Psoas muscle (tissue), 8 donors: Measurements from ENCODE around the gene MTERF1. TPM values are rescaled to one million over a fixed set of nuclear protein-coding genes. Genes with fewer than 3 reads are reported as not detected.

ENCODE experiments used
- ATAC-seq, 4 donors: fragments of 200-7000 bp; cut with Tn5 transposase; one replicate each; pipeline ENCODE4 v1.9.1; 2020; ENCODE audit warnings: moderate library complexity in 3 of 4, mild to moderate bottlenecking in 2 of 4
- DNase-seq, 2 donors: peaks; one replicate each; pipeline ENCODE4 v3.0.0-alpha.2; 2020
- H3K27ac ChIP-seq: fragments of 200-600 bp; one replicate; pipeline ENCODE4 v1.8.0; 2022
- H3K27me3 ChIP-seq, 3 donors: fragments of 200-600 bp in 1 of 3; one replicate each; pipeline versions ENCODE4 v1.6.1 to v1.8.0; 2013 to 2022; ENCODE audit warnings: low read length in 2 of 3, mild to moderate bottlenecking in 2 of 3, moderate library complexity in 1 of 3; ENCODE audit not compliant: insufficient read depth in 3 of 3
- H3K36me3 ChIP-seq, 2 donors: fragments of 200-600 bp in 1 of 2; one replicate each; pipeline versions ENCODE4 v1.6.1 to v1.8.0; 2013 to 2022; ENCODE audit warnings: low read depth in 1 of 2, mild to moderate bottlenecking in 1 of 2, moderate library complexity in 1 of 2; ENCODE audit not compliant: insufficient read depth in 1 of 2
- H3K4me1 ChIP-seq: fragments of 200-600 bp; one replicate; pipeline ENCODE4 v1.8.0; 2022
- H3K4me3 ChIP-seq: fragments of 200-600 bp; one replicate; pipeline ENCODE4 v1.8.0; 2022; ENCODE audit warnings: mild to moderate bottlenecking
- H3K9me3 ChIP-seq: fragments of 200-600 bp; one replicate; pipeline ENCODE4 v1.8.0; 2022
- WGBS, 3 donors: extraction: QIAGEN DNeasy Blood & Tissue Kit; methylation state at CpG; one replicate each; pipeline versions ENCODE4 v1.1.6 to v1.1.7; 2013; 5-methylcytosine and 5-hydroxymethylcytosine counted together
- intact Hi-C, 2 donors: fragments of 100-400 bp; cut with DNase I; formaldehyde crosslinking; loops; one replicate each; pipeline versions ENCODE4 v1.11.0 to v1.14.2; 2022
- polyA plus RNA-seq, 3 donors: library from polyadenylated mRNA; stranded (reverse); fragments of 200-250 nt; gene quantifications; one replicate each; pipeline ENCODE4 v1.2.3, GENCODE V29; 2013
- total RNA-seq, 4 donors: library from RNA; stranded (reverse); fragmentation: NEBNext Ultra II Directional in 2 of 4; extraction: Animal tissue kit (Norgen Biotek cat#: 25700) in 2 of 4; gene quantifications; one replicate each; pipeline versions ENCODE4 v1.2.1 to v1.2.4, GENCODE V29; 2021 to 2023
- TF ChIP-seq, protein P1 (sequence below): fragments of 200-600 bp; IDR thresholded peaks from one replicate; pipeline ENCODE4 v1.8.0; 2022; ENCODE audit warnings: antibody characterized with exemption
- donor health status: healthy with polysubstance abuse.
- donor health status: DM: no; HTN: no; CAD: no; lungs with moderate emphysema.
- donor health status: Bipolar disorder and iron deficiency.
- donor health status: healthy.
- donor health status: DM: yes; HTN: yes; CAD: no.
- donor health status: DM: no; HTN: no; CAD: no.
- donor health status: DM: no; HTN: no; CAD: no.
- donor health status: DM: yes; HTN: yes; CAD: no.

MTERF1 gene
- total and polyA plus RNA-seq, 7 donors: 5.0 to 18.2 (median 7.1) TPM

DNA sequence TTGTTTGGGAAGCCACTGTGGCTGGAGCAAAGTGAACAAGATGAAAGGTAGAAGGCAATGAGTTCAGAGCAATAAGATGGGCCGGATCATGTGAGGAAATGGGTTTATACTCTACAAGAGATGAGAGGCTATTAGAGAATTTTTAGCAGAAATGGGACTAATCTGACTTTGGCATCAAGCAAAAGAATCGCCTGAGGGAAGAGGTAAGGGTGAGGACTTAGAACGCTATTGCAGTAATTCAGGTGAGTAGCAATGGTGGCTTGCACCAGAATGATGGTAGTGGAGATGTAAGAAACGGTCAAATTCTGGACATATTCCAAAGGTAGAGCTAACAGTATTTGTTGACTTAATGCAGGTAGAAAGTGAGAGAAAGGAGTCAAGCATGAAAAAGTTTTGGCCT is 30.6 kb upstream of the MTERF1 start:
- no peak for ATAC-seq
- DNase-seq: no peak
- Histone ChIP-seq H3K27me3 (no peaks in the 10 kb centered on the region), H3K4me3 (no peak overlapping the region), H3K36me3 (no peaks in the 10 kb centered on the region), H3K27ac (no peak overlapping the region), H3K4me1 (no peaks in the 10 kb centered on the region), H3K9me3 (no peaks in the 10 kb centered on the region)
- intact Hi-C loops: no loop called here
- WGBS, 3 donors: 90 to 93% (median 90%) methylated on average over 4 of the region's 4 CpGs
- TF ChIP-seq, protein P1, sequence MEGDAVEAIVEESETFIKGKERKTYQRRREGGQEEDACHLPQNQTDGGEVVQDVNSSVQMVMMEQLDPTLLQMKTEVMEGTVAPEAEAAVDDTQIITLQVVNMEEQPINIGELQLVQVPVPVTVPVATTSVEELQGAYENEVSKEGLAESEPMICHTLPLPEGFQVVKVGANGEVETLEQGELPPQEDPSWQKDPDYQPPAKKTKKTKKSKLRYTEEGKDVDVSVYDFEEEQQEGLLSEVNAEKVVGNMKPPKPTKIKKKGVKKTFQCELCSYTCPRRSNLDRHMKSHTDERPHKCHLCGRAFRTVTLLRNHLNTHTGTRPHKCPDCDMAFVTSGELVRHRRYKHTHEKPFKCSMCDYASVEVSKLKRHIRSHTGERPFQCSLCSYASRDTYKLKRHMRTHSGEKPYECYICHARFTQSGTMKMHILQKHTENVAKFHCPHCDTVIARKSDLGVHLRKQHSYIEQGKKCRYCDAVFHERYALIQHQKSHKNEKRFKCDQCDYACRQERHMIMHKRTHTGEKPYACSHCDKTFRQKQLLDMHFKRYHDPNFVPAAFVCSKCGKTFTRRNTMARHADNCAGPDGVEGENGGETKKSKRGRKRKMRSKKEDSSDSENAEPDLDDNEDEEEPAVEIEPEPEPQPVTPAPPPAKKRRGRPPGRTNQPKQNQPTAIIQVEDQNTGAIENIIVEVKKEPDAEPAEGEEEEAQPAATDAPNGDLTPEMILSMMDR: no peak

DNA sequence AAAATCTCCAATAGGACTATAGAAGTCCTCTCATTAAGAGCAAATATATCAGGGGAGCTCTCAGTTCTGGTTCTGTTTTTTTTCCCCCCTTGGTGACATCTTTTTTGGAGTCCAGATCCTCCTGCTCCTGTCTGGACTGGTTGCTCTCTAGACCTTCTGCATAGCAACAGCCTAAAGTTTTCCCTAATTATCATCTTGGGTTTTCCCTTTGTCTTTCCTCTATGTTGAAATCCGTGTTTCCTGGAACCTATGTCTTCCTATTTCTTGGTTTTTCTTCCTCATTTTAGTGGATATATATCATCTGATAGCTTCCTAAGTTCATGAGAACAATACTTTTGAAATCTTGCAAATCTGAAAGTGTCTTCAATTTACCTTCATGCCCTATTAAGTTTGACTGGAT is 29.7 kb upstream of the MTERF1 start:
- Histone ChIP-seq H3K36me3 (no peaks in the 10 kb centered on the region), H3K27ac (no peak overlapping the region), H3K4me1 (no peaks in the 10 kb centered on the region), H3K4me3 (no peak overlapping the region), H3K9me3 (no peaks in the 10 kb centered on the region), H3K27me3 (no peaks in the 10 kb centered on the region)
- ATAC-seq (no peak), DNase-seq (no peak)
- TF ChIP-seq, protein P1: no peak
- WGBS, 3 donors: 53 to 61% (median 61%) methylated on average over 1 of the region's 1 CpG
- intact Hi-C loops: no loop called here

DNA sequence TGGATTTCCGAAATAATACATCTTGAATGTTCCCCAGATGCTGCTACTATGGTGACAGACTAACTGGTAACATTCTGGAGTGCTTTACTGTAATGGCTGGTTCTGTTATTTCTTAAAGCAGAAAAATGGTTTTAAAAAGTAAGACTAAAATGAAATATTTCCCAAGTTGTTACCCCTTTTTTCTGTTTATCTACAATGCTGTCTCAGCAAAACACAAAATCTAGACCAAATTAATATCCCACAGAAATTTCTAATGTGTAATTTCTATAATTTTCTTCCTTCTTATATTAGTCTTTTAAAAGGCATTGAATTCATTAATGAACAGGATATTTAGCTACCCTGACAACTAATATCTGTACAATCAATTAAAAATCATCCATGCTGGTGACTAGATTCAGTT is 19.1 kb upstream of the MTERF1 start:
- WGBS, 3 donors: 85 to 93% (median 86%) methylated on average over 1 of the region's 1 CpG
- H3K36me3 ChIP-seq: no peaks in the 10 kb centered on the region
- TF ChIP-seq, protein P1: no peak
- H3K27me3 ChIP-seq: no peaks in the 10 kb centered on the region
- no peaks in the 10 kb centered on the region for H3K9me3 ChIP-seq
- no peak overlapping the region for H3K27ac ChIP-seq
- no peaks in the 10 kb centered on the region for H3K4me1 ChIP-seq
- intact Hi-C loops: no loop called here
- ATAC-seq (no peak), DNase-seq (no peak)
- H3K4me3 ChIP-seq: no peak overlapping the region

DNA sequence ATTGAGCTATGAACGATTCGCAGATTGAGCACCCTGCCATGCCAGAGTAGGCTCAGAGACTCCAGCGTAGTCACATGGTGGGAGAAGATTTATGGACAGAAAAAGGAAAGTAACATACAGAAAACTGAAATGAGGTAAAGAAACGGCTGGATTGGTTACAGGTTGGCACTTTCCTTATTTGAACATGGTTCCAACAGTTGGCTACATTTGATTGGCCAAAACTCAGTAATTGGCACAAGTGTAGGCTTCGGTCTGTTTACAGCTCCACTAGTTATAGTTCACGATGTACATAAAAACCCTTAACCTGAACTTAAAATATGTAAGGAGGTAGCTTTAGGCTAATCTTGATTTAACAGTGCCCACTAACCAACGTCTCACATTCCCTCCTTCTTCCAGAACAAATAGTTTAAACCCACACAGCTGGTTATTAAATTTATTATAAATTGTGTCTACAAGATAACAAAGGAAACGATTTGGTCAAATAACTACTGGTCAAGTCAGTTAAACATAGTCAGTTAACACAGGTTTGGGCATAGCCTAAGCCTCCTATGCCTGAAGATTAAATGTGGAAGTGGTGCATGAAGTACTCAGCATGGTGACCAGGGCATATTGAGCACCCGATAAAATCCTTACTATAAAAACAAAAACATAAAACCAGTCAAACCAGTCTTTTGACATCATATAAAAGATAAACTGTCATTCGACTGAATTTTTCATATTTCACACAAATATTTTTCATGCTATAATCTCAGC is 17.9 kb upstream of the MTERF1 start:
- no peak for ATAC-seq
- intact Hi-C loops: no loop called here
- Histone ChIP-seq H3K27ac (no peak overlapping the region), H3K36me3 (no peaks in the 10 kb centered on the region), H3K4me3 (no peak overlapping the region), H3K9me3 (no peaks in the 10 kb centered on the region), H3K27me3 (no peaks in the 10 kb centered on the region), H3K4me1 (no peaks in the 10 kb centered on the region)
- DNase-seq: no peak
- TF ChIP-seq, protein P1: no peak
- whole genome bisulfite sequencing, 3 donors: 69 to 80% (median 71%) methylated on average over 10 of the region's 10 CpGs
